WERI-Rb-1 (cell line): ENCODE results near the gene RANBP17.

Experiments
- DNase-seq: peaks from one replicate; pipeline ENCODE4 v3.0.0-alpha.2; 2020
- H3K27ac ChIP-seq: fragments of 250-450 bp; sonication (Bioruptor Pico); 2 replicates; pipeline ENCODE4 v1.5.1; 2020; ENCODE audit warnings: mild to moderate bottlenecking, moderate library complexity
- H3K27me3 ChIP-seq: fragments of 250-450 bp; sonication (Bioruptor Pico); 2 replicates; pipeline ENCODE4 v1.5.1; 2021; ENCODE audit warnings: mild to moderate bottlenecking, low read depth, moderate library complexity; ENCODE audit not compliant: insufficient read depth, severe bottlenecking
- H3K36me3 ChIP-seq: fragments of 250-450 bp; sonication (Bioruptor Pico); 2 replicates; pipeline ENCODE4 v1.5.1; 2020; ENCODE audit warnings: mild to moderate bottlenecking, moderate library complexity
- H3K4me3 ChIP-seq: 2 replicates; pipeline ENCODE4 v1.5.1; 2011; ENCODE audit warnings: low read depth, mild to moderate bottlenecking, control low read depth, low read length
- H3K9me3 ChIP-seq: fragments of 250-450 bp; sonication (Bioruptor Pico); 2 replicates; pipeline ENCODE4 v1.5.1; 2021; ENCODE audit warnings: mild to moderate bottlenecking, moderate library complexity; ENCODE audit not compliant: severe bottlenecking
- TF ChIP-seq, protein P1 (sequence below): IDR thresholded peaks from 2 replicates; pipeline ENCODE4 v1.5.1; 2011; ENCODE audit warnings: low read depth, mild to moderate bottlenecking, control low read depth, inconsistent platforms, low read length

Gene RANBP17

DNA sequence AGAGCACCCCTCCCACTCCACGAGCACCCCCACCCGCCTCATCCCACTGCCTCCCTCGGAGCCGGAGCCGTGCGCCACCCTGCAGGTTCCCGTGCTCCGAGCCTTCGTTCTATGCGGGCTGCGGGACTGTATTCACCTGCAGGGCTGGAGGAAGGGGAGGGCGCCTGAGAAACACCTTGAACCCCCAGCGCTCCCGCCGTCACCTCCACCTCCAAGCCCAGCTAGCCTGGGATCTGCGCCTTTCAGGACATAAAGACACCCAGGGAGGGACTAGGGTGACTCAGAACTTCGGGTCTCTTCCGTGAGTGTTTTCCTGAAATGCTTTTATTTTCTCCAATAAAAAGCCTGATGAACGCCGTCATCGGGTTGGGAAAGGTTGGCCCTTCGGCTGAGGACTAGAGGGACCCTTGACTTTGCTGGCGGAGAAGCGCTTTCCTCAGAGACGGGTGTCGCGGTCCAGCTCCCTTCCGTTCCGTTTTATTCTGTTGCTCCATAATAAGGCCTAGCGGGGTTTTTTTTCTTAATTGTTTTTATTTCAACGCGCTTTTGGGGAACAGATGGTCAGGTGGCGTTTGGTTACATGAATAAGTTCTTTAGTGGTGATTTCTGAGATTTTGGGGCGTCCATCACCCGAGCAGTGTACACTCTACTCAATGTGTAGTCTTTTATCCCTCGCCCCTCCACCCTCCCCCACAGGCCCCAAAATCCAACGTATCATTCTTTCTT lies 451.8 kb downstream of the RANBP17 start:
- TF ChIP-seq, protein P1, sequence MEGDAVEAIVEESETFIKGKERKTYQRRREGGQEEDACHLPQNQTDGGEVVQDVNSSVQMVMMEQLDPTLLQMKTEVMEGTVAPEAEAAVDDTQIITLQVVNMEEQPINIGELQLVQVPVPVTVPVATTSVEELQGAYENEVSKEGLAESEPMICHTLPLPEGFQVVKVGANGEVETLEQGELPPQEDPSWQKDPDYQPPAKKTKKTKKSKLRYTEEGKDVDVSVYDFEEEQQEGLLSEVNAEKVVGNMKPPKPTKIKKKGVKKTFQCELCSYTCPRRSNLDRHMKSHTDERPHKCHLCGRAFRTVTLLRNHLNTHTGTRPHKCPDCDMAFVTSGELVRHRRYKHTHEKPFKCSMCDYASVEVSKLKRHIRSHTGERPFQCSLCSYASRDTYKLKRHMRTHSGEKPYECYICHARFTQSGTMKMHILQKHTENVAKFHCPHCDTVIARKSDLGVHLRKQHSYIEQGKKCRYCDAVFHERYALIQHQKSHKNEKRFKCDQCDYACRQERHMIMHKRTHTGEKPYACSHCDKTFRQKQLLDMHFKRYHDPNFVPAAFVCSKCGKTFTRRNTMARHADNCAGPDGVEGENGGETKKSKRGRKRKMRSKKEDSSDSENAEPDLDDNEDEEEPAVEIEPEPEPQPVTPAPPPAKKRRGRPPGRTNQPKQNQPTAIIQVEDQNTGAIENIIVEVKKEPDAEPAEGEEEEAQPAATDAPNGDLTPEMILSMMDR: no peak
- peaks cover 20% of the 10 kb centered on the region for H3K9me3 ChIP-seq
- H3K27ac ChIP-seq: no peak overlapping the region
- peaks cover 98% of the 10 kb centered on the region for H3K27me3 ChIP-seq
- no peaks in the 10 kb centered on the region for H3K36me3 ChIP-seq
- DNase-seq: no peak
- H3K4me3 ChIP-seq: no peak overlapping the region

DNA sequence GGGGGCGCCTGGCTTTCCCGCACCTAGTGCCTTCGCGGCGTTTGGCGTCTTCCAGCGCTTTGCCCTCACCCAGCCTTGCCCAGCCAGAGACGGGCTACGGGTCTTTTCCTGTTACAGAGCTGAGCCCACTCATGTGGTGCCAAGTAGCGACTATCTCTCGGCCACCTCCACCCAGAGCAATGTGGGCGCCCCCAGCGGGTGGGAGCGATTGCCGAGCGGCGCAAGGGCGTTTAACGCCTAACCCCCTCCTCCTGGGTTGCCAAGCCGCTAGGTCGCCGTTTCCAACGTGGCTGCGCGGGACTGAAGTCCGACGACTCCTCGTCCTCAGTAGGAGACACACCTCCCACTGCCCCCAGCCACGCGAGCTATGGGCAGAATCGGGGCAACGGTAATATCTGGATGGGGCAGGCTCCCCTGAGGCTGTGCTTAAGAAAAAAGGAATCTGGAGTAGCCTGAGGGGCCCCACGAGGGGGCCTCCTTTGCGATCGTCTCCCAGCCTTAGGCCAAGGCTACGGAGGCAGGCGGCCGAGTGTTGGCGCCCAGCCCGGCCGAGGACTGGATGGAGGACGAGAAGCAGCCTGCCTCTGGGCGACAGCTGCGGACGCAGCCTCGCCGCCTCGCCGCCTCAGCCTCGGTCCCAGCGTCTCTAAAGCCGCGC lies 453.0 kb downstream of the RANBP17 start:
- Histone ChIP-seq H3K4me3 (no peak overlapping the region), H3K36me3 (no peaks in the 10 kb centered on the region), H3K9me3 (peaks cover 10% of the 10 kb centered on the region), H3K27ac (no peak overlapping the region), H3K27me3 (peaks cover 98% of the 10 kb centered on the region)
- no peak for DNase-seq
- TF ChIP-seq, protein P1: no peak

DNA sequence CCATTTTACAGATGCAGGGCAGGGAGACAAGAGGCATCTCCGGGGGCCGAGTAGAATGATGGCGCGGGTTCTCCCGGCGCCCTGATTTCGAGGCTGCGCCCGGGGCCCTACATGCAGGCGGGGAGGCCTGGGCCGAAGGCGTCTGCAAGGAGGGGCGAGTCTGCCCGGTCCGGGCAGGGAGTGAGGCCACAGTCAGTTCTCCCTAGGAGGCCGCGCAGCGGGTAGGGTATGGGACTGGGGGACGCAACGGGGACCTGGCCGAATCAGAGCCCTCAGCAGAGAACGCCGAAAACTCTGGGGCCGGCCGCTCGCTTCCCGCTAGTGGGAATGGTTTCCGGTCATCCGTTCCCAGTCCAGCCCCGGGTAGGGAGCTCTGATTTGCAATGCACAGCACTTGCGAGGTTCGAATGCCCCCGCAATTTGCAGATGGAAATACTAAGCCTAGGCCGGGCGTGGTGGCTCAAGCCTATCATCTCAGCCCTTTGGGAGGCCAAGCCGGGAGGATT lies 453.6 kb downstream of the RANBP17 start:
- DNase-seq: no peak
- H3K36me3 ChIP-seq: no peaks in the 10 kb centered on the region
- H3K4me3 ChIP-seq: no peak overlapping the region
- TF ChIP-seq, protein P1: no peak
- H3K27ac ChIP-seq: no peak overlapping the region
- peaks cover 6% of the 10 kb centered on the region for H3K9me3 ChIP-seq
- H3K27me3 ChIP-seq: peaks cover 98% of the 10 kb centered on the region

DNA sequence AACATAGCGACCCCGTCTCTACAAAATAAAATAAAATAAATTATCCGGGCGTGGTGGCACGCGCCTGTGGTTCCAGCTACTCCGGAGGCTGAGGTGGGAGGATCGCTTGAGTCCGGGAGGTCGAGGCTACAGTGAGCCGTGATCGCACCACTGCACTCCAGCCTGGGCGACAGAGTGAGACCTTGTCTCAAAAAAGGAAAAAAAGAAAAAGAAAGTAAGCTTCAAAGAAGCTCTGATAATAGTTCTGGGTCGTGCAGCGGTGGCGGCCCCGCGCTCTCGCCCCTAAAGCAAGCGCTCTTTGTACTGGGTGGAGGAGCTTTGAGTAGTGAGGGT lies 454.1 kb downstream of the RANBP17 start:
- Histone ChIP-seq H3K27me3 (peaks cover 98% of the 10 kb centered on the region), H3K4me3 (no peak overlapping the region), H3K27ac (no peak overlapping the region), H3K36me3 (no peaks in the 10 kb centered on the region), H3K9me3 (peaks cover 6% of the 10 kb centered on the region)
- TF ChIP-seq, protein P1: no peak
- DNase-seq: no peak

DNA sequence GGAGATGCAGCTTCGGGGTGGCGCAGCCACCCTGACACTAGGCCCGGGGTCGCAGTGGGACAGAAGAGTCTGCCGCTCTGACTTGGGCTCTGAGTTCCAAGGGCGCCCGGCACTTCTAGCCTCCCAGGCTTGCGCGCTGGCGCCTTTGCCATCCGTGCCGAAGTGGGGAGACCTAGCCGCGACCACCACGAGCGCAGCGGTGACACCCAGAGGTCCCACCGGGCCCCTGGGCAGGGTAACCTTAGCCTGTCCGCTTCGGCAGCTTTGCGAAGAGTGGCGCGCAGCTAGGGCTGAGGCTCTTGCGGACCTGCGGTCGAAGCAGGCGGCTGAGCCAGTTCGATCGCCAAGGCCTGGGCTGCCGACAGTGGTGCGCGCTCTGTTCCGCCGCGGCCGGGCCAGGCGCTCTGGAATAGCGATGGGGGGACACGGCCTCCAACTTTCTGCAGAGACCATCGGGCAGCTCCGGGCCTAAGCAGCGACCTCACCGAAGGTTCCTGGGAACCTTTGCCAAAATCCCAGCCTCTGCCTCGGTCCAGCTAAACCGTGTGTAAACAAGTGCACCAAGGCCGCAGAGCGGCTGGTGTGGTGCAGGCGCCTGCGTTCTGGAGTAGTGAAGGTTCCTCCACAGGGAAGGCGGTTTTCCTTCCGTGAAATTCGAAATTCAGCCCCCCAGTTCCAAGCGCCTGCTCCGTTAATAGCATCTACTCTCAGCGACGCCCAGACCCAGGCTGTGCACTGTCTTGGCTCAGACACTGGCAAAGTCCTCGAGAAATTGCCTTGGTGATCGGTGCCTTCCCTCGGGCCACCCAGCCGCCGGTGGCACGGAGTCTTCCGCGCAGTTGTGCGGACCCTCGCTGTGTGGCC lies 454.7 kb downstream of the RANBP17 start:
- no peak for DNase-seq
- peaks cover 98% of the 10 kb centered on the region for H3K27me3 ChIP-seq

More for the DNA sequence above, 454.7 kb downstream of the RANBP17 start:
- Histone ChIP-seq H3K9me3 (peaks cover 6% of the 10 kb centered on the region), H3K4me3 (no peak overlapping the region), H3K27ac (no peak overlapping the region), H3K36me3 (no peaks in the 10 kb centered on the region)
- TF ChIP-seq, protein P1: no peak
